Measurements from ENCODE around the gene CGREF1. TPM values are rescaled to one million over a fixed set of nuclear protein-coding genes. Genes with fewer than 3 reads are reported as not detected.
"Not testable (repeated sequence)": the region's sequence is repeated elsewhere in the genome, so short reads cannot be mapped to it uniquely, and the experiment has no call there.

The CGREF1 gene
- total RNA-seq, 1 donor from 2014 or later, result 5.5 TPM

GRCh38 chr2:27078267-27079194 lies 40.4 kb downstream of the CGREF1 start, which contains the start of gene EMILIN1:
EMILIN1 (plus strand) TSS chr2:27078615; CDS start chr2:27079066, 451 bp downstream.
- ATAC-seq, result peak; percentile 17
- no peak for DNase-seq (ENCODE audit: low spot score)

- ATAC-seq (no peak), DNase-seq (ENCODE audit: low spot score) (no peak)
Measured at GRCh38 chr2:27077231-27077630, 41.7 kb downstream of the CGREF1 start.

DNA sequence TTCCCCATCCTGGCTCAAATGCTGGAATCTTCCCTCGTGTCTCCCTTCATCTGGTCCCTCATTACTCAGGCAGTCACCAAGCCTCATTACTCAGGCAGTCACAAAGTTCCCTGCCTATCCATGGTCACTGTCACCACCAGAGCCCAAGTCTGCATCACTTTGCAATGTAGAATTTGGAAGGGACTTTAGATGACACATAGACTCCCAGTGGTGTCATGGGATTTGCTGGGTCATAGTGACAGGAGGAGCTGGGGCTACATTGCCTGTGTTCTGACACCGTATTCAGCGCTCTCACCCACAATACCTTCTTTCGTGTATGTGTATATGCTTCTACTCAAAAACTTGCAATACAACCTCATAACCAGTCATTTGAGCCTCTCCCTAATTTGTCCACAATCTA lies 42.6 kb downstream of the CGREF1 start:
- ATAC-seq (no peak), DNase-seq (ENCODE audit: low spot score) (no peak)

DNA sequence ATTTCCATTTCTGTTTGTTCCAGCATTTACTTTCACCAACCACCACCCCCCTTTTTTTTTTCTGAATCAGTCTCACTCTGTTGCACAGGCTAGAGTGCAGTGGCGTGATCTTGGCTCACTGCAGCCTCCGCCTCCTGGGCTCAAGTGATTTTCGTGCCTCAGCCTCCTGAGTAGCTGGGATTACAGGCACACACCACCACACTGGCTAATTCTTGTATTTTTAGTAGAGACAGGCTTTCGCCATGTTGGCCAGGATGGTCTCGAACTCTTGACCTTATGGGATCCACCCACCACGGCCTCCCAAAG lies 43.4 kb downstream of the CGREF1 start:
- ATAC-seq; DNase-seq (ENCODE audit: low spot score): not testable (repeated sequence)

DNA sequence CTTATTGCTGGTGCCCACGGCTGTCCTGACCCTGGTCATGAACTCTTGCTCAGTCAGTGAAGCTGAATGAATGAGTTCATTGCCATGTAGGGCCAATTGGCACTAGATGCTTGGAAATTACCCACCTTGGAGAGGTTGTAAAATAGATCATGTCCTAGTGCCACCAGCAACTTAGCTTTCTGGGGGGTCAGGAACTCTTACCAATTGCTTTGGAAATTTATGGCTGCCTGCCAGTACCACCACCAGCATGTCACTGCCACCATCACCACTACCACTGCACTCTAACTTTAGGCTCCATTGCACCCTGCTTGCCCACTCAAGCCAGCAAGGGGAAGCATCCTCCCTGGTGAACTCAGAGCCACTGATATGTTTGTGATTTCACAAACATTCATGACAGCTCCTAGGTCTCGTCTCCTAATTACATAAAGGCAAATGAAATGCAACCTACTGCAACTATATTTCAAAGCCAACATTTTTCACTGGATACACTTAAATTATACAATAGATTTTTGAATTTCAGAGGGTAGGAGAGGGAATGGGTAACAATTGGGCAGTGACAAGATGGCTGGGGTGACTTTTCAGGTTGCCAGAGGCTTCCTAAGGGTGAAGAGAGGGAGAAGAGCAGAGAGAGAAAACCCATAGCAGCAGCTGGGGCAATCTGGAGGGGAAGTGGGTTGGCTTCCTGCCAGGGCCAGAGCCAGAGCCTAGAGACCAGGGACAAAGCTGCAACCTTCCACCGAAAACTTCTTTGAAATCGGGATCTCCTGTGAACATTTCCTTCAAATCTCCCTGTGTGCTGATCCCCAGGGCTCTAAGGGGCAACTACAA lies 44.0 kb downstream of the CGREF1 start:
- DNase-seq (ENCODE audit: low spot score), result no peak

DNA sequence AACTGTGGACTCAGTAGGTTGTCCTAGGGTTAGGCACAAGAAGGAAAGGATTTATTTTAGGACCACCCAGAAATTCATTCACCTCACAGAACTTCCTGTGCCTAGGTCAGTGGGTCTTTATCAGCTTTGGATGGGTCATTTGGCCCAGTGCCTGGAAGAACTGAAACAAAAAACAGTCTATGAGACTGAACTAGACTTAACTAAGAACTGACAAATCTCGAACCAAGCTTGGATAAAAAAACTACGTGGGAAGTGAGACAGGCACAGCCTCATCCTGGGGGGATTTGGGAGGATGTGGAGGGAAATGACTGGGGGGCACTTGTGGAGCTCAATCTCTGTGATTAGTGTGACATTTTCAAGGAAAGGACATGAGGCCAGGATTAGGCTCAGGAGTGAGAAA lies 45.1 kb downstream of the CGREF1 start:
- DNase-seq (ENCODE audit: low spot score) (no peak), ATAC-seq (no peak)

More for the DNA sequence above, 44.0 kb downstream of the CGREF1 start:
- no peak for ATAC-seq

DNA sequence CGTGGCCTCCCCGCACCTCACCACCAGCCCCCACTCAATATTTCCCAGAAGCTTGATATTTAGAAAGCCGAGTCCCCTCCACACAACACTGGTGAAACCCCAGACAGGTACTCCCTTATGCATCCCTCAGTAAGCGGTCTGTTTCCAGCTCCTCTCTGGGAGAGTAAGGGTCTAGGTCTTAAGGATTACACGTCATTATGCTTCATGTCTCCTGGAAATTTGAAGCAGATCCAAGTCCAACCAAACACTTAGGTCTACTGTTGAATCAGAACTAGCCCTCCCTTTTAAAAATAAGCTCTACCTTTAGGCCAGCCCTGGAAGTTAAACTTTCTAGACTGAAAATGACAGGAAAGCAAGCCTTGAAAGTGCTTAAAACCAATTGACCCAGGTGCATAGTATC lies 46.0 kb downstream of the CGREF1 start:
- DNase-seq (ENCODE audit: low spot score), result no peak

GRCh38 chr2:27071990-27072830 lies 46.7 kb downstream of the CGREF1 start:
- ATAC-seq (peak; percentile 39), DNase-seq (ENCODE audit: low spot score) (no peak)

More for the DNA sequence above, 46.0 kb downstream of the CGREF1 start:
- ATAC-seq, result no peak

DNA sequence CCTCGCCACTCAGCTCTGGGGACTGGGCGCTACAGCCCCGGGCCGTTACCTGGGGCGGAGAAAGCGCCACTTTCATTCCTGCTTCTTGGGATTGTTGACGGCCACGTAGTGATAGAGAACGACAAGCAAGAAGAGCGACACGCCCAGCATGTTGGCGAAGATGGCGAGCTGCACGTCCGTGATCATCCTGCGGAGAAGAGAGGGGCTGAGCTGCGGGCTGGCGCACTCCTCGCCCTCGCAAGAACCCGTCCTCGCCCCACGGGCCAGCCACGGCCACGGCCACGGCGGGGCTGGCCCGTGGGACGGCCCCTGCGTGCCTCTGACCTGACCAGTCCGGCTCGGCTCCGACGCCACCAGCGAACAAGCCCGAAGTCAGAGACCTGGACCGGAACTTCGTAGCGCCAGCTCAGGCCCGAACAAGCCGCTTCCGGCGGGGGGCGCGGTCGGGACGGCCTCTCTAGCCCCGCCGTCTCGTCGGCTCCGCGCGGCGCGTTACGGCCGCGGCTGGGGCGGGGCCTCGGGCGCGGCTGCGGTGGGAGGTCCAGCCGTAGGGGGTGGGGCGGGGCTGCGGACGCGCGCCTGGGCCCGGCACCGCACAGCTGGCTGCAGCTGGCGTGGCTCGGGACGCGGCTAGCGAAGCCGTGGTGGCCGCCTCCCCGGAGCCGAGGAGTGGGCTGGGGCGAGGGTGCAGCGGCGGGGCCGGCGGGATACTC lies 47.5 kb downstream of the CGREF1 start, which contains the start of gene OST4:
TSS of gene OST4 (minus strand) at position 378 of the 713 bp plus-strand sequence.
- ATAC-seq (peak; percentile 97), DNase-seq (ENCODE audit: low spot score) (peak; percentile 97)

DNA sequence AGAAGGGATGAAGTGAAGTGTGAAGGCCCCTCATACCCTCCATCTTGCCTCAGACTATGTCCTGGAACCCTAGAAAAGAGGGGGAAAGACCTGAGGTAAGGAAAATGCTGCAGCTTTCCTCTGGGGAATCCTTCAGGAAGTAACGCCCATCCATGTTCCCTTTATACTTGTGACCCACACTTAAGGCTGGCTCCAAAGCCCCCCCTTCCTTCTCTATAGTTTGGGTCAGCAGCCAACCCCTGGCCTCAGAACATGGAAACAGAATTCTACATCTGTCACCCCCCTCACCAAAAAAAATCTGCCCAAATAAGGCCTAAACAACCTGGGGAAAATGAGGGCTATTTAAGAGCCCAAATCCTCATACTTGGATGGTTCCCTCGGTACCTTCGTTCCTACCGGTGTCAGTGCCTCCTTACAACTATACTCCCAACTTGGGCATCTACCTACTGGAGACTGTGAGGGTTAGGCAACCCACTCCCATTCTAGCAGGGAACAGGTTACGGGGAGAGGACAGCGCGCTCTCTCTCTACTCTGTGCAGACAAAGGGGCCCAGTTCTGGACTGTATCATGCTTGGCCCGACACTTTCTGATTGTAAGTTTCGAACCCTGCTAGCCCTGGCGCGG lies 48.2 kb downstream of the CGREF1 start:
- ATAC-seq (peak; percentile 2), DNase-seq (ENCODE audit: low spot score) (no peak)

GRCh38 chr2:27069961-27070618 lies 48.8 kb downstream of the CGREF1 start:
- ATAC-seq (no peak), DNase-seq (ENCODE audit: low spot score) (no peak)

- no peak for ATAC-seq
- no peak for DNase-seq (ENCODE audit: low spot score)
Measured at GRCh38 chr2:27069436-27069835, 49.5 kb downstream of the CGREF1 start.

- DNase-seq (ENCODE audit: low spot score) (no peak), ATAC-seq (no peak)
Measured at GRCh38 chr2:27067385-27067784, 51.5 kb downstream of the CGREF1 start.

- no peak for DNase-seq (ENCODE audit: low spot score)
- ATAC-seq, result no peak
Measured at GRCh38 chr2:27065128-27065527, 53.8 kb downstream of the CGREF1 start.

DNA sequence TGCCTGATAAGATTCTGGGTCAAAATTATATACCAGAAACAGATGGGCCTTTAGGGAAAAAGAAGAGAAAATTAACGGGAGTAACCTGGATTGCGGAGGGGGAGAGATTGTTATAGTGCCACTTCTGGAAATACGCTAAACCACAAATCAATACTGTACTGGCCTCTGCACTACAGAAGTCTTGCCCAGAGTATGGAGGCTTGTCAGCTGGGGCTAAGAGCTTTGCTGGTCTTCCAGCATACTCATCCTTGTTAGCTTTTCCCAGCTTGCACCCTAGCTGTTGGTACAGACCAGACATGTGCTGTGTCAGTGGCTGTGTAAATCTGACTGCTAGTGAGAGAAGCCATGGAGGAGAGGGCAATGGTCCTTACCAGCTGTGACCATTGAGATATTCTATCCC lies 58.6 kb downstream of the CGREF1 start:
- DNase-seq (ENCODE audit: low spot score) (no peak), ATAC-seq (peak; percentile 84)

- no peak for DNase-seq (ENCODE audit: low spot score)
- peak; percentile 58 for ATAC-seq
Measured at GRCh38 chr2:27059141-27059820, 59.6 kb downstream of the CGREF1 start.

- no peak for DNase-seq (ENCODE audit: low spot score)
- no peak for ATAC-seq
Measured at GRCh38 chr2:27058210-27058609, 60.7 kb downstream of the CGREF1 start.

GRCh38 chr2:27057184-27057583 lies 61.7 kb downstream of the CGREF1 start:
- ATAC-seq (no peak), DNase-seq (ENCODE audit: low spot score) (no peak)

DNA sequence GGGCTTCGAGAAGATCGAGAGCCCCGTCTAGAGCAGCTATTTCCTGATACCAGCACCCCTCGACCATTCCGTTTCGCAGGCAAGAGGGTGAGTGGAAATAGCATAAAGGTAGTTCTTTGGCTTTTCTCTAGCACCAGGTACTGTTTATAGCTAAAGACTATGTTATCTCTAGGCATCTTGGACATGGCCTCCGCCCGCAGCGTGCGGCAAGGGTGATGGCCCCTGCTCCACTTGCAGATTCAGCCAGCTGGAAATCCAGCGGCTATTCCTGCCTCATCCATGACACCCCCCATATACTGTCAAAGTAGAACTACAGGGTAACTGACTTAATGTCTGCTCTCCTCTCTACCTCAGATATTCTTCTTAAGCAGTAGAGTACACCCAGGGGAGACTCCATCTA lies 64.2 kb downstream of the CGREF1 start:
- DNase-seq (ENCODE audit: low spot score) (no peak), ATAC-seq (no peak)
